Trophoblast cell (in vitro differentiated cells and primary cell): ENCODE results near the gene AVPR1B.

Experiments used
- DNase-seq, 2 donors: peaks; one replicate each; pipeline ENCODE4 v3.0.0-alpha.2; 2016
- H2AFZ ChIP-seq: 2 replicates; pipeline ENCODE4 v1.6.1; 2013; ENCODE audit warnings: low read length, moderate library complexity, mild to moderate bottlenecking; ENCODE audit not compliant: insufficient read depth, poor library complexity
- H2AK5ac ChIP-seq: 2 replicates; pipeline ENCODE4 v1.6.1; 2013; ENCODE audit warnings: mild to moderate bottlenecking, low read length
- H2BK120ac ChIP-seq: 2 replicates; pipeline ENCODE4 v1.6.1; 2013; ENCODE audit warnings: low read length, mild to moderate bottlenecking, moderate library complexity; ENCODE audit not compliant: insufficient read depth, poor library complexity
- H2BK12ac ChIP-seq: 2 replicates; pipeline ENCODE4 v1.6.1; 2013; ENCODE audit warnings: mild to moderate bottlenecking, low read length, moderate library complexity
- H2BK5ac ChIP-seq: 2 replicates; pipeline ENCODE4 v1.6.1; 2013; ENCODE audit warnings: low read length, low read depth, moderate library complexity, mild to moderate bottlenecking; ENCODE audit not compliant: poor library complexity
- H3K14ac ChIP-seq: 2 replicates; pipeline ENCODE4 v1.6.1; 2013; ENCODE audit warnings: mild to moderate bottlenecking, low read length
- H3K18ac ChIP-seq: 2 replicates; pipeline ENCODE4 v1.6.1; 2013; ENCODE audit warnings: mild to moderate bottlenecking, low read length
- H3K23ac ChIP-seq: 2 replicates; pipeline ENCODE4 v1.6.1; 2013; ENCODE audit warnings: low read length
- H3K27ac ChIP-seq: 2 replicates; pipeline ENCODE4 v1.5.1; 2013; ENCODE audit warnings: low read depth, mild to moderate bottlenecking, inconsistent platforms, low read length, moderate library complexity
- H3K27me3 ChIP-seq: 2 replicates; pipeline ENCODE4 v1.6.1; 2013; ENCODE audit warnings: inconsistent platforms, mild to moderate bottlenecking, low read length, moderate library complexity; ENCODE audit not compliant: insufficient read depth
- H3K36me3 ChIP-seq, 2 experiments: 1 replicate in 1 of 2; 2 replicates in 1 of 2; pipeline ENCODE4 v1.6.1; 2013; ENCODE audit warnings: low read length in 2 of 2, mild to moderate bottlenecking in 2 of 2, moderate library complexity in 1 of 2; ENCODE audit not compliant: insufficient read depth in 2 of 2, control insufficient read depth in 1 of 2
- H3K4ac ChIP-seq: 2 replicates; pipeline ENCODE4 v1.6.1; 2013; ENCODE audit warnings: low read depth, mild to moderate bottlenecking, low read length, moderate library complexity
- H3K4me1 ChIP-seq, 2 experiments: 1 replicate in 1 of 2; 2 replicates in 1 of 2; pipeline ENCODE4 v1.6.1; 2013; ENCODE audit warnings: low read length in 2 of 2, mild to moderate bottlenecking in 2 of 2, moderate library complexity in 1 of 2; ENCODE audit not compliant: insufficient read depth in 2 of 2, control insufficient read depth in 1 of 2
- H3K4me2 ChIP-seq: 2 replicates; pipeline ENCODE4 v1.6.1; 2013; ENCODE audit warnings: inconsistent platforms, mild to moderate bottlenecking, low read length, moderate library complexity
- H3K4me3 ChIP-seq: 2 replicates; pipeline ENCODE4 v1.5.1; 2013; ENCODE audit warnings: mild to moderate bottlenecking, low read depth, low read length, inconsistent platforms
- H3K79me1 ChIP-seq: one replicate; pipeline ENCODE4 v1.6.1; 2013; ENCODE audit warnings: low read length
- H3K79me2 ChIP-seq: 2 replicates; pipeline ENCODE4 v1.6.1; 2013; ENCODE audit warnings: low read length, mild to moderate bottlenecking; ENCODE audit not compliant: control insufficient read depth, insufficient read depth, poor library complexity
- H3K9ac ChIP-seq: 2 replicates; pipeline ENCODE4 v1.6.1; 2013; ENCODE audit warnings: mild to moderate bottlenecking, low read length
- H3K9me3 ChIP-seq: 2 replicates; pipeline ENCODE4 v1.6.1; 2013; ENCODE audit warnings: low read depth, mild to moderate bottlenecking, control low read depth, inconsistent platforms, low read length; ENCODE audit not compliant: insufficient read depth
- H4K12ac ChIP-seq: 2 replicates; pipeline ENCODE4 v1.6.1; 2013; ENCODE audit warnings: low read depth, mild to moderate bottlenecking, low read length, moderate library complexity
- H4K8ac ChIP-seq: 2 replicates; pipeline ENCODE4 v1.6.1; 2013; ENCODE audit warnings: low read depth, mild to moderate bottlenecking, low read length, moderate library complexity
- H4K91ac ChIP-seq: one replicate; pipeline ENCODE4 v1.6.1; 2013; ENCODE audit warnings: low read depth, mild to moderate bottlenecking, low read length, moderate library complexity
- WGBS: extraction: QIAGEN DNeasy Blood & Tissue Kit; methylation state at CpG from one replicate; pipeline ENCODE4 v1.1.7; 2013; ENCODE audit warnings: missing lambda C conversion rate; ENCODE audit not compliant: insufficient read length, insufficient coverage; ENCODE audit errors: extremely low coverage; 5-methylcytosine and 5-hydroxymethylcytosine counted together

Gene AVPR1B

GRCh38 chr1:206116191-206116872 is 856 bp downstream of the AVPR1B start:
- H2AK5ac ChIP-seq, result no peak overlapping the region
- no peak overlapping the region for H3K18ac ChIP-seq
- no peaks in the 10 kb centered on the region for H3K79me1 ChIP-seq
- H2BK120ac ChIP-seq, result no peak overlapping the region
- H3K4me3 ChIP-seq, result no peak overlapping the region
- H3K4me1 ChIP-seq, result peaks cover 5 to 9% of the 10 kb centered on the region in 2 experiments
- no peak overlapping the region for H3K14ac ChIP-seq
- H3K4ac ChIP-seq, result no peak overlapping the region
- no peak overlapping the region for H2BK5ac ChIP-seq
- H3K79me2 ChIP-seq, result no peaks in the 10 kb centered on the region
- no peak overlapping the region for H3K23ac ChIP-seq
- peaks cover 3% of the 10 kb centered on the region for H3K9me3 ChIP-seq
- peaks cover 18% of the 10 kb centered on the region for H3K27me3 ChIP-seq
- H3K27ac ChIP-seq, result no peak overlapping the region
- H3K9ac ChIP-seq, result no peak overlapping the region
- no peak overlapping the region for H2AFZ ChIP-seq
- no peak for DNase-seq
- H4K91ac ChIP-seq, result no peak overlapping the region
- H4K8ac ChIP-seq, result no peak overlapping the region
- H3K4me2 ChIP-seq, result no peak overlapping the region
- no peaks in the 10 kb centered on the region for H3K36me3 ChIP-seq
- H2BK12ac ChIP-seq, result no peak overlapping the region
- no CpG with 5 or more reads among the region's 25 CpGs for WGBS
- no peak overlapping the region for H4K12ac ChIP-seq

GRCh38 chr1:206115791-206116190 is 1.4 kb downstream of the AVPR1B start:
- Histone ChIP-seq H3K23ac (no peak overlapping the region), H2AK5ac (no peak overlapping the region), H3K4me3 (no peak overlapping the region), H3K4me1 (peaks cover 5 to 9% of the 10 kb centered on the region in 2 experiments), H3K27ac (no peak overlapping the region), H3K14ac (no peak overlapping the region), H3K27me3 (peaks cover 18% of the 10 kb centered on the region), H4K91ac (no peak overlapping the region), H3K9me3 (peaks cover 3% of the 10 kb centered on the region), H4K8ac (no peak overlapping the region), H3K18ac (no peak overlapping the region), H3K4ac (no peak overlapping the region), H3K79me1 (no peaks in the 10 kb centered on the region), H3K9ac (no peak overlapping the region), H4K12ac (no peak overlapping the region), H3K36me3 (no peaks in the 10 kb centered on the region), H2BK5ac (no peak overlapping the region), H2AFZ (no peak overlapping the region), H3K4me2 (no peak overlapping the region), H3K79me2 (no peaks in the 10 kb centered on the region), H2BK12ac (no peak overlapping the region), H2BK120ac (no peak overlapping the region)
- no CpG with 5 or more reads among the region's 8 CpGs for WGBS
- no peak for DNase-seq

- Histone ChIP-seq H2AK5ac (no peak overlapping the region), H4K12ac (no peak overlapping the region), H3K9me3 (peaks cover 3% of the 10 kb centered on the region), H2AFZ (no peak overlapping the region), H4K91ac (no peak overlapping the region), H3K79me2 (no peaks in the 10 kb centered on the region), H3K79me1 (no peaks in the 10 kb centered on the region), H3K23ac (no peak overlapping the region), H3K4me1 (peaks cover 5 to 9% of the 10 kb centered on the region in 2 experiments), H3K18ac (no peak overlapping the region), H3K36me3 (no peaks in the 10 kb centered on the region), H2BK120ac (no peak overlapping the region), H3K4me2 (no peak overlapping the region), H3K27ac (no peak overlapping the region), H3K27me3 (peaks cover 18% of the 10 kb centered on the region), H3K9ac (no peak overlapping the region), H3K4ac (no peak overlapping the region), H3K14ac (no peak overlapping the region), H2BK12ac (no peak overlapping the region), H4K8ac (no peak overlapping the region), H2BK5ac (no peak overlapping the region), H3K4me3 (no peak overlapping the region)
- WGBS, result no CpG with 5 or more reads among the region's 6 CpGs
- DNase-seq, result no peak
These were observed 2.2 kb downstream of the AVPR1B start for GRCh38 chr1:206114692-206115640.

- H2AFZ ChIP-seq, result no peak overlapping the region
- no peaks in the 10 kb centered on the region for H3K36me3 ChIP-seq
- H2BK120ac ChIP-seq, result no peak overlapping the region
- no peak overlapping the region for H3K9ac ChIP-seq
- H3K27ac ChIP-seq, result no peak overlapping the region
- no peak overlapping the region for H3K14ac ChIP-seq
- peaks cover 3% of the 10 kb centered on the region for H3K9me3 ChIP-seq
- H3K23ac ChIP-seq, result no peak overlapping the region
- H2BK5ac ChIP-seq, result no peak overlapping the region
- no peak overlapping the region for H3K18ac ChIP-seq
- H3K27me3 ChIP-seq, result peaks cover 12% of the 10 kb centered on the region
- no peaks in the 10 kb centered on the region for H3K79me1 ChIP-seq
- H2AK5ac ChIP-seq, result no peak overlapping the region
- no peak overlapping the region for H3K4ac ChIP-seq
- H3K4me3 ChIP-seq, result no peak overlapping the region
- no CpG with 5 or more reads among the region's 9 CpGs for WGBS
- no peaks in the 10 kb centered on the region for H3K79me2 ChIP-seq
- no peak for DNase-seq
- no peak overlapping the region for H2BK12ac ChIP-seq
- no peak overlapping the region for H4K8ac ChIP-seq
- H3K4me2 ChIP-seq, result no peak overlapping the region
- peaks cover 4 to 8% of the 10 kb centered on the region in 2 experiments for H3K4me1 ChIP-seq
- H4K12ac ChIP-seq, result no peak overlapping the region
- no peak overlapping the region for H4K91ac ChIP-seq
These were observed 4.4 kb downstream of the AVPR1B start for GRCh38 chr1:206112600-206113301.
